Activated CD4-positive, alpha-beta T cell treated with anti-CD3 and anti-CD28 coated beads for 24 hours (primary cell): ENCODE data around the gene NTM.

ENCODE experiments used
- DNase-seq, 2 donors: peaks; one replicate each; pipeline ENCODE4 v3.0.0-alpha.2; 2020; ENCODE audit warnings: low read depth in 2 of 2

Gene NTM

GRCh38 chr11:131865860-131866259 lies 495.4 kb downstream of the NTM start:
- DNase-seq: no peak

GRCh38 chr11:131866535-131867400 lies 496.4 kb downstream of the NTM start:
- no peak for DNase-seq

- no peak for DNase-seq
Measured at GRCh38 chr11:131867457-131868257, 497.2 kb downstream of the NTM start.

- DNase-seq: no peak
Measured at GRCh38 chr11:131868629-131869507, 498.5 kb downstream of the NTM start.

GRCh38 chr11:131870305-131870704 lies 499.9 kb downstream of the NTM start:
- DNase-seq: no peak

- no peak for DNase-seq
Measured at GRCh38 chr11:131871006-131871405, 500.6 kb downstream of the NTM start.

- no peak for DNase-seq
Measured at GRCh38 chr11:131874070-131874469, 503.7 kb downstream of the NTM start.

GRCh38 chr11:131875611-131876010 lies 505.2 kb downstream of the NTM start:
- no peak for DNase-seq

GRCh38 chr11:131877246-131877942 lies 507.0 kb downstream of the NTM start:
- DNase-seq: no peak

- no peak for DNase-seq
Measured at GRCh38 chr11:131880316-131880715, 509.9 kb downstream of the NTM start.

GRCh38 chr11:131880976-131881375 lies 510.6 kb downstream of the NTM start:
- DNase-seq: no peak

- no peak for DNase-seq
Measured at GRCh38 chr11:131883332-131883731, 512.9 kb downstream of the NTM start.

GRCh38 chr11:131884461-131885073 lies 514.2 kb downstream of the NTM start:
- no peak for DNase-seq

- no peak for DNase-seq
Measured at GRCh38 chr11:131885431-131885830, 515.0 kb downstream of the NTM start.

- no peak for DNase-seq
Measured at GRCh38 chr11:131886201-131886600, 515.8 kb downstream of the NTM start.

GRCh38 chr11:131888230-131888855 lies 517.9 kb downstream of the NTM start:
- DNase-seq: no peak

GRCh38 chr11:131889146-131889577 lies 518.7 kb downstream of the NTM start:
- DNase-seq: no peak

- DNase-seq: no peak
Measured at GRCh38 chr11:131889760-131890581, 519.6 kb downstream of the NTM start.

GRCh38 chr11:131893103-131893890 lies 522.9 kb downstream of the NTM start:
- DNase-seq: no peak
